Parathyroid adenoma (tissue), 2 donors: ENCODE results near the gene NXPH3.
A peak's percentile ranks its signal among the peaks of the same experiment; 100 is the strongest.

ENCODE experiments used
- H2AFZ ChIP-seq: fragments of 300-600 bp; sonication (generic); one replicate; pipeline ENCODE4 v1.7.0; 2017; ENCODE audit warnings: antibody characterized with exemption, mild to moderate bottlenecking
- H3K27ac ChIP-seq: fragments of 300-600 bp; sonication (generic); one replicate; pipeline ENCODE4 v1.7.0; 2017
- H3K27me3 ChIP-seq: fragments of 300-600 bp; sonication (generic); one replicate; pipeline ENCODE4 v1.7.0; 2017; ENCODE audit warnings: low read length; ENCODE audit not compliant: control insufficient read depth, insufficient read depth
- H3K36me3 ChIP-seq: fragments of 300-600 bp; sonication (generic); one replicate; pipeline ENCODE4 v1.7.0; 2017; ENCODE audit warnings: low read length; ENCODE audit not compliant: control insufficient read depth, insufficient read depth
- H3K4me1 ChIP-seq: fragments of 300-600 bp; sonication (generic); one replicate; pipeline ENCODE4 v1.7.0; 2017; ENCODE audit warnings: control low read depth
- H3K4me2 ChIP-seq: fragments of 300-600 bp; sonication (generic); one replicate; pipeline ENCODE4 v1.7.0; 2017; ENCODE audit warnings: low read length
- H3K4me3 ChIP-seq: fragments of 300-600 bp; sonication (generic); one replicate; pipeline ENCODE4 v1.7.0; 2017; ENCODE audit warnings: low read depth, low read length
- H3K79me2 ChIP-seq: fragments of 300-600 bp; sonication (generic); one replicate; pipeline ENCODE4 v1.7.0; 2017; ENCODE audit warnings: control low read depth
- H3K9ac ChIP-seq: fragments of 300-600 bp; sonication (generic); one replicate; pipeline ENCODE4 v1.7.0; 2017; ENCODE audit warnings: mild to moderate bottlenecking
- H3K9me3 ChIP-seq: fragments of 300-600 bp; sonication (generic); one replicate; pipeline ENCODE4 v1.7.0; 2017; ENCODE audit warnings: low read length; ENCODE audit not compliant: control insufficient read depth
- CTCF ChIP-seq: fragments of 300-600 bp; sonication (generic); IDR thresholded peaks from one replicate; pipeline ENCODE4 v1.7.0; 2017; ENCODE audit warnings: antibody characterized with exemption, mild to moderate bottlenecking
- donor health status: primary hyperparathyroidism.

NXPH3 gene

GRCh38 chr17:49570540-49571242 lies 5.0 kb upstream of the NXPH3 start:
- Histone ChIP-seq H3K4me2 (no peak overlapping the region), H3K27ac (no peak overlapping the region), H3K9me3 (no peaks in the 10 kb centered on the region), H3K79me2 (no peaks in the 10 kb centered on the region), H3K9ac (no peak overlapping the region), H3K36me3 (no peaks in the 10 kb centered on the region), H2AFZ (peak overlapping the region; percentile 98), H3K27me3 (no peaks in the 10 kb centered on the region), H3K4me1 (peaks cover 7% of the 10 kb centered on the region), H3K4me3 (no peak overlapping the region)
- no peak for TF ChIP-seq CTCF

- Histone ChIP-seq H3K4me3 (no peak overlapping the region), H3K4me2 (no peak overlapping the region), H3K9ac (no peak overlapping the region), H2AFZ (no peak overlapping the region), H3K27ac (no peak overlapping the region), H3K4me1 (peaks cover 2% of the 10 kb centered on the region), H3K27me3 (no peaks in the 10 kb centered on the region), H3K79me2 (no peaks in the 10 kb centered on the region), H3K9me3 (no peaks in the 10 kb centered on the region), H3K36me3 (no peaks in the 10 kb centered on the region)
- TF ChIP-seq CTCF: no peak
Observed at GRCh38 chr17:49571283-49571682, 4.4 kb upstream of the NXPH3 start.

GRCh38 chr17:49571764-49572163 lies 3.9 kb upstream of the NXPH3 start:
- Histone ChIP-seq H3K79me2 (no peaks in the 10 kb centered on the region), H3K9me3 (no peaks in the 10 kb centered on the region), H3K4me1 (no peaks in the 10 kb centered on the region), H3K4me3 (no peak overlapping the region), H3K27ac (no peak overlapping the region), H3K9ac (no peak overlapping the region), H2AFZ (no peak overlapping the region), H3K4me2 (no peak overlapping the region), H3K36me3 (no peaks in the 10 kb centered on the region), H3K27me3 (no peaks in the 10 kb centered on the region)
- TF ChIP-seq CTCF: no peak

GRCh38 chr17:49572226-49572625 lies 3.4 kb upstream of the NXPH3 start:
- Histone ChIP-seq H3K27ac (no peak overlapping the region), H3K9ac (no peak overlapping the region), H3K4me2 (no peak overlapping the region), H3K4me1 (no peaks in the 10 kb centered on the region), H2AFZ (no peak overlapping the region), H3K9me3 (no peaks in the 10 kb centered on the region), H3K27me3 (no peaks in the 10 kb centered on the region), H3K4me3 (no peak overlapping the region), H3K36me3 (no peaks in the 10 kb centered on the region), H3K79me2 (no peaks in the 10 kb centered on the region)
- no peak for TF ChIP-seq CTCF

GRCh38 chr17:49572806-49573420 lies 2.8 kb upstream of the NXPH3 start:
- no peaks in the 10 kb centered on the region for H3K4me1 ChIP-seq
- no peak overlapping the region for H2AFZ ChIP-seq
- TF ChIP-seq CTCF: no peak
- no peak overlapping the region for H3K4me2 ChIP-seq
- H3K9me3 ChIP-seq: no peaks in the 10 kb centered on the region
- no peak overlapping the region for H3K9ac ChIP-seq
- no peaks in the 10 kb centered on the region for H3K36me3 ChIP-seq
- H3K4me3 ChIP-seq: no peak overlapping the region
- H3K27me3 ChIP-seq: no peaks in the 10 kb centered on the region
- H3K27ac ChIP-seq: no peak overlapping the region
- no peaks in the 10 kb centered on the region for H3K79me2 ChIP-seq
